GM18508 (cell line): ENCODE results near the gene MDC1.

ENCODE experiments used
- ATAC-seq: cut with Tn5 transposase; IDR thresholded peaks from one replicate; pipeline ENCODE4 v1.9.1; 2021; ENCODE audit warnings: moderate number of reproducible peaks; ENCODE audit not compliant: insufficient read depth, unreplicated experiment

MDC1 gene

GRCh38 chr6:30709101-30709868 lies 7.8 kb downstream of the MDC1 start:
- ATAC-seq = no peak

DNA sequence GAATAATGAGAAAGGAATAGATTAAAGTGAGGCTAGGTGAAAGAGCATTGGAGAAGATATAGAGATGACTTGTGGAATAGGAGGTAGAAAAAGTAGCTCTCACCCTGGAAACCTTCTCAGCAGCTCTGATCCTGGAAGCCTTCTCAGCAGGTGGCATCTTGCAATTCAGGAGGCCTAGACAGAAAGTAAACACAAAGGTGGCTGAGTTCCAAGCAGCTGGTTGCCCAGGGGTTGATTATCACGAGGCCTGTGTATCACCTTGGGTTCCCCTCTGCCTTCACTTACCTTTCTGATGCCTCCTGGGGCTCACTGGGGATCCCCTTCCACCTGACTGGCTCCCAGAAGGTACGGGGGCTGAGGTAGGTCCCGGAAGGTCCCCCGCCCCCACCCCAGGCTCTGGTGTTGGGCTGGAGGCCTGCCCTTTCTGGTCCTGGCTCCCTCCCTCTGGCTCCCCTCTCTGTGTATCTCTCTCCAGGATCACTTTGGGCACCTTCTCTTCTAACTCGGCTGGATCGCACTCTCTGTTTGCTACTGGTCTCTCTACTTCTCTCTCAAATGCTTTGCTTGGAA lies 9.7 kb downstream of the MDC1 start:
- ATAC-seq = no peak

DNA sequence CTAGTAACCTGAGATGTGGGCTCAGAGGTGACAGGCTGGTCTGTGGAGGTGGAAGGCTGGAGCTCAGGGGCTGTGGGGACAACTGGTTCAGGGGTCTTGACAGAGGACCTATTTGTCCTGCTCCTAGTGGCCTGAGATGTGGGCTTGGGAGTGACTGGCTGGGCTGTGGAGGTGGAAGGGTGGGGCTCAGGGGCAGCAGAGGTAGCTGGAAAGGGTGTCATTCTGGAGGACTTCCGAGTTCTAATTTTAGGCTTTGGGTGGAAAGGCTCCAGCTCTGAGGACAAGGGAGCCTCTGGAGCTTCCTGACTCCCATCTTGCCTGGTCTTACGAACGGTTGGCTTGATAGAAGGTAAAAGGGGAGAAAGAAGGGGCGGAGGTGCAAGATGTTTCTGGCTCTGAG lies 11.5 kb downstream of the MDC1 start:
- ATAC-seq = no peak

DNA sequence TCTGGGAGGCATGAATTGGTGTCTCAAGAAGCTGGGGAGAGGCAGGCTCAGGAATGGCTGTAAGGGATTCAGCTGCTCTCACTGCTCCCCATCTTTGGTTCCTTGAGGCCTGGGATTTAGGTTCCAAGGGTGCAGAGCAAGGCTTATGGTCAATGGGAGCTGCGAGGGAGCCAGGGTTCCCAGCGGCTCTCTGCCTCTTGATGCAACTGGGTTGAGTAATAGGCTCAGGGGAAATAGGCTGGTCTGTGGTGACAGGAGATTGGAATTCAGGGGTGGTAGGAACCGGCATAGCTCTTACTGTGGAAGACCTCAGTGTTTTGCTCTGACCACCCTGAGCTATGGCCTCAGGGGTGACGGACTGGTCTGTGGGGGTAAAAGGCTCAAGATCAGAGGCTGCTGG lies 13.3 kb downstream of the MDC1 start:
- ATAC-seq = no peak

GRCh38 chr6:30703011-30703410 lies 14.1 kb downstream of the MDC1 start:
- no peak for ATAC-seq

DNA sequence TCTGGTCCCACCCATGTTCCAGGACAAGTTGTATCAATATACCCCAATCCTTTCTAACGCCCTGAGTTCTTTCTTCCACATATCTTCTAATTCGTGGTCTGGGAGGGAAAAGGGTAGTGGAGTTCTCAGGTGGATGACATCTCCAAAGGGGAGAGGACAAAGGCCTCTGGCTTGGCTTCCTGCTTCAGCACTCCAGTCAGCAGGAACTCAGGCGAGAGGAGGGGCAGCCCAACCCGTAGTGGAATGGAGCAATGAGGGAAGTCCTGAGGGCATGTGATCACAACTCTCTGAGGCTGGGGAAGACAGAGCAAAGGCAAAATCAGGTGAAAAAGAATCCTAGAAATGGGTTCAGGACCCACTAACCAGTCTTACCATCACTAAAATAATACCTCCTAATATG lies 16.7 kb downstream of the MDC1 start:
- ATAC-seq = no peak

GRCh38 chr6:30696432-30696831 lies 20.6 kb downstream of the MDC1 start:
- no peak for ATAC-seq

GRCh38 chr6:30691208-30691847 lies 25.8 kb downstream of the MDC1 start:
- no peak for ATAC-seq

DNA sequence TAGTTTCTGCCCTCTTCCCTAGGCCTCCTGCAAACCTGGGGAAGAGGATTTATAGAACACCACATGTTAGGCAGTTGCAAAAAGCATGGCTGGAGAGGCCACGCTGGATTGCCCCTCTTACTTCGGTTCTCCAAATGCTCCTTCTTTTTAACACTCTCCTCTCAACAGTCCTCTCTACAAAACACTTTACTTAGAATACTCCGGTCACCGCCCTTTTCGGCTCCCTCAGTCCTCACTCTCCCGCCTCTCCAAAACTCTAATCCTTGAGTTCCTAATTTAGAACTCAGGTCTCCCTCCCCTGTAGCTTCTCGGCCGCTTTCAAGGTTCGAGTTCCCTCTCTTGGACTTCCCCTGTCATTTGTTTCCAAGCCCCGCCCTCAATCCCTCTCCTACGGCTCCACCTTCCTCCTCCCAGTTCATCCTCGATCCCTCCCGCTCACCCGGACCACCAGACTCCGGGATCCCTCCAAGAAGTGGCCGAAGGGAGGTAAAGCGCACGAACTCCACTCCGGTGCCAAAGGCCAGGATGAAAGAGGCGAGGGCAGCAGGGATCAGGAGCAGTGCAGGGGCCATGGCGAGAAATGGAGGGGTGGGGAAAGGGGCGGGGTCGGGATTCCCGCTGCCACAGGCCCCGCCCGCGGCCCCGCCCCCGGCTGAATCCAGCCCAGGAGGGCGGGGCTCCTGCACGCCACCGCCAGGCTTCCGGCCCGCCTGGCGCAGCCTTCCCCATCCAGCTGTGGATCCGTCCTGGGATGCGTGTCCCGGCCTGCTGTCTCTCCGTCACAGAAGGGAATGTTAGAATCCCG lies 26.5 kb downstream of the MDC1 start, which contains the start of gene NRM:
NRM (minus strand) TSS at position 582 of the 805 bp plus-strand sequence; CDS start at position 572, 10 bp downstream.
- no peak for ATAC-seq

DNA sequence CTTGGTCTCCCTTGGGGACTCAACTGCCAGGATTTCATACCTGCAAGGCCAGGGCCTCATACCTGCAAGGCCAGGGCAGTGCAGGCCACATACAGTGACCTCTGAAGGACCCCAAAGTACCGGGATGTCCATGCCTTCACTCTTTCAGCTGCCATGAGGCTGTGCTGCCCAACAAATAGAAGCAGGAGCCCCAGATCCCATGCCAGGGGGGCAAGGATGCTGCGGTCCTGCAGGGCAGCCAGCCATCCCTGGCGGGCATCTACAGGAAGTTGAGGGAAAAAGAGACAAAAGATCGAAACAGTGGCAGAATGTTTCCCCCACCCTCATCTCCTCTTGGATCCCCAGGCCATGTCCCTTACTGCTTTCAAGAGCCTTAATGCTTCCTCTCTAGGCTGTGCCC lies 27.1 kb downstream of the MDC1 start:
- ATAC-seq = no peak

- no peak for ATAC-seq
These were observed 27.8 kb downstream of the MDC1 start for GRCh38 chr6:30689022-30689865.

DNA sequence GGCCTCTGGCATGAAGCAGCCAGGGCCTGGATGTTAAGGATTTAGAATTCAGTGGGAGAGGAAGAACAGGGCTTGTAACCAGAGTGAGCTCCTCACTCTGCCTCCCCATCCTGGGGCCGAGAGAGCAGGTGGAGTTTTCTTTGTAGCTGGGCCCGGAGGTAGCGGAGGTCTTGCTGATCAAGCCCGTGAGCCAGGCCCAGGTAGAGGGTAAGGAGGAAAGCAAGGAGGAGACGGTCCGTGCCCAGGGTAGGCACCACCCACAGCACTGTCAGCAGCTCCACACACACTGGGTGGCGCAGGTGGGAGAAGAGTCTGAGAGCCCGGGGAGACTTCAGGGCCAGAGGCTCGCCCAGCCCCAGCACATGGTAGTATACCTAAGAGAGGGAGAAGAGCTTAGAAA lies 28.5 kb downstream of the MDC1 start:
- no peak for ATAC-seq

DNA sequence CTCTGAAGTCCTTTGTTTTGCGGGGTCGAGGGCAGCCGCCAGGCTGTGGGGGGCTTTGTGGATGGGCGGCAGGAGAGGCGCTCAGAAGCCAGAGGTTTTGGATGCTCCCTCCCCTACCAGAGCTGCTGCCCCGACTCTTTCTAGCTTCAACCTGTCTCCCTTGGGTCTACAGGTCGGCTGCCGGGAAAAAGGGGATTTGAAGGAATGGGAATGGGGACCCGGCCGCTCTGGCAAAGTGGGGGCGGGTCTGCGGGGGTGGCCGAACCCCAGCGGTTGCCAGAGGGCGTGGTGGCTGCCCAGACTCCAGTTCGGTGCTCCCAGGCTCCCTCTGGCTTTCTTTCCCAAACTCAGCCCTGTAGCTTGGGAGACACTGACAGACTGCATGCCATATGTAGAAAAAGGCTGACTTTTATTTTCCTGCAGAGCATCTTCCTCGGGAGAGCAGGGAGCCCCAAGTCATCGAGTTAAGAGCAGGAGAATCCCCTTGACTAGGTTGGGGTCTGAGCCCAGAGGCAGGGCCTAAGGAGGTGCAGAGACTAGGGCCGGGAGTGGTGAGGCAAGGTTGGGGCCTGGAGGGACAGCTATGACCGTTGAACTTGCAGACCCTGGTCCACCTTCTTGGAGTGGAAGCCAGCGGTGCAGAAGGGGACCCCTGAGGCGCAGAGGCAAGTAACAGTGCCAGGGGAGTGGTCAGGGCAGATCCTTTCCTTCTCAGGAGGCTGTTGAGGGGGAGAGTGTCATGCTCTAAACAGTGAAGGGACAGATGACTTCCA lies 29.2 kb downstream of the MDC1 start:
- ATAC-seq = no peak

DNA sequence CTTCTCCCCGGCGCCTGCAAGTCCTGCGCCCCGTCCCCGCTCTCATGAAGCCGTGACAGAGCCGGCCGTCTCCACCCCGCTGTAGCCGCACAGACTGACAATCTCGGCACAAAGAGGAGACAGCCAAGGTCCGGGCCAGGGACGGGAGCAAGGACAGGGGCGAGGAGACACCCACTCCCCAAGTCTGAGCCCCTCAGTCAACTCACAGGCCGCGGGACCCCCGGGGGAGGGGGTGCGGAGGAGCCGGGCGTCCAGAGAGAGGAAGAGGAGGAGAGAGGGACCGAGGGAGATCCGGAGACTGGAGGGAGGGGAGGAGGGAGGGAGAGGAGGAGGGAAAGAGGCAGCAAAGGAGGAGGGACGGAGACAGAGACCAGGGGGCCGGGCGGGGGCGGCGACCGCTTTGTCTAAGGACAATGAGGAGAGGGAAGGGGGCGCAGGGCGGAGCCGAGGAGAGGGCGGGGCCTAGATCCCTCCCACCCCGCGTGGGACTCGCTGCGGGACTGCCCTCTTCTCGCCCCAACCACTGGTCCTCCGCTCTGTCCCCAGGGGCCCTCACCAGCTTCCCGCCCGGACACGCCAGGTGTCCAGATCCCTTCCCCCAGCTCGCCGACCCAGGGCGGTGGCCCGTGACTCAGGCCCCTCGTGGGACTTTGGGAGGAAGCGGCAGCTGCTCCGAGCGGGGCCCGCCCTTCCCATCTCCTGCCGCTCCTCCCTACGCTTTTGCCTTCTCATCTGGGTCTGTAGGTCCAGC lies 30.0 kb downstream of the MDC1 start:
- ATAC-seq = no peak

DNA sequence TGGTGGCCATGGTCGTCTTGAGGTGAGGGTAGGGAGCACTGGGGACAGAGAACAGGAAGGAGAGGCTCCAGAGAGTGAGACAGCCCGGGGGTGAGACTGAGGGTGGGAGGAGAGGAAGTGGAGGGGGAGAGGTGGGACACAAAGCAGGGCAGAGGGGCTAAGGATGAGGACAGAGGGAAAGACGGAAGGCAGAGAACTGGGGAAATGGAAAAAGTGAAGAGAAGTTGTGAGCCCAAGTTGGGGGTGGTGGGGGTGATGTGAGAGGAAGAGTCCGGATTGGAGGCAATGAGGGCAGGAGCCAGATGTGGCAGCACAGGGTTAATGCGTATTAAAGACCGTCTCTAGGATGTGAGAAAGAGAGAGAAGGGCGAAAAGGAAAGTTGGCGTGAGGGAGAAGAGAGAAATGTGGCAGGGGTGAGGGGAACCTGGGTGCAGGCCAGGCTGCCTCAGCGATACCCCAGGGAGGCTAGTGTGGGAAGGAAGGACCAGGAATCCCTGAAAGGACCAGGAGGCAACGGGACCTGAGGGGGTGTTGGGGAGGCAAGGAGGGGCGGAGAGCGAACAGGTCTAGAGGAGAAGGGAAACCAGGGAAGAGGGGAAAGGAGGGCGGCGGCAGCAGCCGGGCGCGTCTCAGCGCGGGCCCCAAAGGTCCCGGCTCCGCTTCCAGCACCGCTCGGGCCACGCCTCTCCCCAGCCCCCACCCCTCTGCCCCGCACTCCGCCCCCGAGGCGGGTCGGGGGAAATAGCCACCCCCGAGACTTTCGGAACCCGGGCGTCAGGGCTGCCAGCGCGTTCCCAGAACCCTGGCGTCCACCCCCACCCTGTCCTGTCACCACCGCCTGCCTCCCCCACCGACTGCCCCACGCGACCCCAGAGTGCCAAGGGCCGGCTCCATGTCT lies 30.8 kb downstream of the MDC1 start, which contains the start of gene PPP1R18:
PPP1R18 (minus strand) TSS at position 637 of the 899 bp plus-strand sequence; CDS start at position 10, 627 bp downstream.
- no peak for ATAC-seq

- no peak for ATAC-seq
These were observed 31.7 kb downstream of the MDC1 start for GRCh38 chr6:30685157-30686008.
